T-helper 9 cell (primary cell): Measurements from ENCODE around the gene WDR37.
"Not testable (repeated sequence)": the region's sequence is repeated elsewhere in the genome, so short reads cannot be mapped to it uniquely, and the experiment has no call there.

Experiments
- DNase-seq: peaks from one replicate; pipeline ENCODE4 v3.0.0-alpha.2; 2020
- total RNA-seq, 2 donors: gene quantifications; one replicate each; lab custom pipeline; 2026; lab: John Stamatoyannopoulos, UW

The WDR37 gene
- total RNA-seq: 43.0 to 61.3 reads per million in 2 donors

- DNase-seq: peak; percentile 87
These were observed at the start of gene WDR37 for GRCh38 chr10:1056326-1057105. TSS of gene WDR37 (plus strand) at chr10:1056385. CDS start at chr10:1072156, 15,771 bp downstream.

- DNase-seq: no peak
These were observed 49.6 kb upstream of the WDR37 start for GRCh38 chr10:1006573-1006972.

GRCh38 chr10:1007583-1007982 is 48.6 kb upstream of the WDR37 start:
- DNase-seq: no peak

- DNase-seq: no peak
These were observed 47.1 kb upstream of the WDR37 start for GRCh38 chr10:1009071-1009494.

- DNase-seq: not testable (repeated sequence)
These were observed 46.2 kb upstream of the WDR37 start for GRCh38 chr10:1009947-1010346.

- no peak for DNase-seq
These were observed 45.5 kb upstream of the WDR37 start for GRCh38 chr10:1010703-1011102.

GRCh38 chr10:1011696-1012095 is 44.5 kb upstream of the WDR37 start:
- no peak for DNase-seq

- no peak for DNase-seq
These were observed 40.5 kb upstream of the WDR37 start for GRCh38 chr10:1015688-1016087.

GRCh38 chr10:1019362-1019761 is 36.8 kb upstream of the WDR37 start:
- DNase-seq: no peak

- no peak for DNase-seq
These were observed 35.7 kb upstream of the WDR37 start for GRCh38 chr10:1020460-1020859.

- no peak for DNase-seq
These were observed 35.2 kb upstream of the WDR37 start for GRCh38 chr10:1020958-1021357.

GRCh38 chr10:1022413-1022812 is 33.8 kb upstream of the WDR37 start:
- DNase-seq: no peak

- no peak for DNase-seq
These were observed 32.1 kb upstream of the WDR37 start for GRCh38 chr10:1024103-1024502.

- DNase-seq: no peak
These were observed 30.5 kb upstream of the WDR37 start, which contains the start of gene IDI2 for GRCh38 chr10:1025683-1026082. TSS of gene IDI2 (minus strand) at chr10:1025859. CDS start at chr10:1024723, 1,136 bp downstream.

- DNase-seq: no peak
These were observed 29.6 kb upstream of the WDR37 start for GRCh38 chr10:1026578-1026977.

GRCh38 chr10:1029838-1030237 is 26.3 kb upstream of the WDR37 start:
- DNase-seq: no peak

- no peak for DNase-seq
These were observed 22.6 kb upstream of the WDR37 start for GRCh38 chr10:1033601-1034000.

- no peak for DNase-seq
These were observed 21.4 kb upstream of the WDR37 start for GRCh38 chr10:1034758-1035157.

- DNase-seq: no peak
These were observed 21.0 kb upstream of the WDR37 start for GRCh38 chr10:1035201-1035600.

- no peak for DNase-seq
These were observed 19.8 kb upstream of the WDR37 start for GRCh38 chr10:1036341-1036791.

- DNase-seq: no peak
These were observed 19.1 kb upstream of the WDR37 start for GRCh38 chr10:1037098-1037497.

GRCh38 chr10:1038769-1039168 is 17.4 kb upstream of the WDR37 start:
- DNase-seq: not testable (repeated sequence)

- DNase-seq: no peak
These were observed 16.1 kb upstream of the WDR37 start for GRCh38 chr10:1040133-1040532.

GRCh38 chr10:1041514-1041913 is 14.7 kb upstream of the WDR37 start:
- DNase-seq: no peak

GRCh38 chr10:1043532-1043995 is 12.6 kb upstream of the WDR37 start:
- no peak for DNase-seq
